Central memory CD8-positive, alpha-beta T cell (primary cell): ENCODE data around the gene PRMT1.
"Not testable (repeated sequence)": the region's sequence is repeated elsewhere in the genome, so short reads cannot be mapped to it uniquely, and the experiment has no call there.

Experiments used
- ATAC-seq: fragments of 150-1000 bp; cut with Tn5 transposase; replicated peaks from 2 replicates; pipeline ENCODE4 v1.10.0; 2022; ENCODE audit warnings: mild to moderate bottlenecking, moderate FRiP score, moderate number of reproducible peaks; ENCODE audit not compliant: poor library complexity, severe bottlenecking; ENCODE audit errors: extremely low read depth
- DNase-seq, 2 donors: peaks; one replicate each; pipeline ENCODE4 v3.0.0; 2021; ENCODE audit warnings: low spot score in 2 of 2
- H3K27ac Mint-ChIP-seq: one replicate; pipeline ENCODE4 v1.8.0; 2022; ENCODE audit warnings: low read depth, mild to moderate bottlenecking, moderate library complexity, mixed read lengths
- H3K27me3 Mint-ChIP-seq: one replicate; pipeline ENCODE4 v1.8.0; 2022; ENCODE audit warnings: mixed read lengths
- H3K36me3 Mint-ChIP-seq: one replicate; pipeline ENCODE4 v1.8.0; 2022; ENCODE audit warnings: mild to moderate bottlenecking, moderate library complexity, mixed read lengths; ENCODE audit not compliant: insufficient read depth
- H3K4me1 Mint-ChIP-seq: one replicate; pipeline ENCODE4 v1.8.0; 2022; ENCODE audit warnings: mixed read lengths
- H3K4me3 Mint-ChIP-seq: one replicate; pipeline ENCODE4 v1.8.0; 2022; ENCODE audit warnings: mild to moderate bottlenecking, moderate library complexity, mixed read lengths
- H3K9me3 Mint-ChIP-seq: one replicate; pipeline ENCODE4 v1.8.0; 2022; ENCODE audit warnings: mixed read lengths

The PRMT1 gene

GRCh38 chr19:49705919-49706318 is 28.8 kb downstream of the PRMT1 start:
- Mint-ChIP-seq H3K27ac (no peak overlapping the region), H3K27me3 (peaks cover 41% of the 10 kb centered on the region), H3K36me3 (no peaks in the 10 kb centered on the region), H3K4me1 (no peaks in the 10 kb centered on the region), H3K4me3 (no peak overlapping the region), H3K9me3 (no peaks in the 10 kb centered on the region)
- DNase-seq (no peak), ATAC-seq (no peak)

- DNase-seq: no peak
- no peaks in the 10 kb centered on the region for H3K36me3 Mint-ChIP-seq
- H3K27ac Mint-ChIP-seq: no peak overlapping the region
- ATAC-seq: no peak
- H3K9me3 Mint-ChIP-seq: no peaks in the 10 kb centered on the region
- no peak overlapping the region for H3K4me3 Mint-ChIP-seq
- peaks cover 36% of the 10 kb centered on the region for H3K27me3 Mint-ChIP-seq
- H3K4me1 Mint-ChIP-seq: no peaks in the 10 kb centered on the region
These were observed 33.4 kb downstream of the PRMT1 start for GRCh38 chr19:49710372-49710951.

- H3K4me3 Mint-ChIP-seq: no peak overlapping the region
- H3K36me3 Mint-ChIP-seq: no peaks in the 10 kb centered on the region
- ATAC-seq (no peak), DNase-seq (no peak)
- no peaks in the 10 kb centered on the region for H3K9me3 Mint-ChIP-seq
- peaks cover 30% of the 10 kb centered on the region for H3K27me3 Mint-ChIP-seq
- peaks cover 2% of the 10 kb centered on the region for H3K4me1 Mint-ChIP-seq
- H3K27ac Mint-ChIP-seq: no peak overlapping the region
These were observed 35.4 kb downstream of the PRMT1 start for GRCh38 chr19:49712397-49712859.

- Mint-ChIP-seq H3K27ac (peak overlapping the region; percentile 55), H3K9me3 (no peaks in the 10 kb centered on the region), H3K36me3 (peaks cover 2% of the 10 kb centered on the region), H3K4me3 (no peak overlapping the region), H3K4me1 (peaks cover 7% of the 10 kb centered on the region), H3K27me3 (peaks cover 28% of the 10 kb centered on the region)
- no peak for ATAC-seq
- no peak for DNase-seq
These were observed 36.3 kb downstream of the PRMT1 start for GRCh38 chr19:49713236-49713845.

GRCh38 chr19:49716154-49716553 is 39.1 kb downstream of the PRMT1 start:
- ATAC-seq (no peak), DNase-seq (no peak)
- Mint-ChIP-seq H3K4me1 (peaks cover 7% of the 10 kb centered on the region), H3K4me3 (no peak overlapping the region), H3K27me3 (peaks cover 7% of the 10 kb centered on the region), H3K9me3 (no peaks in the 10 kb centered on the region), H3K27ac (no peak overlapping the region), H3K36me3 (peaks cover 5% of the 10 kb centered on the region)

GRCh38 chr19:49718511-49718910 is 41.4 kb downstream of the PRMT1 start:
- peak overlapping the region; percentile 60 for H3K4me3 Mint-ChIP-seq

GRCh38 chr19:49718991-49719390 is 41.9 kb downstream of the PRMT1 start:
- no peak overlapping the region for H3K27ac Mint-ChIP-seq
- peaks cover 7% of the 10 kb centered on the region for H3K4me1 Mint-ChIP-seq
- H3K9me3 Mint-ChIP-seq: no peaks in the 10 kb centered on the region
- no peak for DNase-seq
- H3K36me3 Mint-ChIP-seq: peaks cover 6% of the 10 kb centered on the region
- H3K4me3 Mint-ChIP-seq: no peak overlapping the region
- no peaks in the 10 kb centered on the region for H3K27me3 Mint-ChIP-seq
- ATAC-seq: no peak

More at GRCh38 chr19:49718511-49718910, 41.4 kb downstream of the PRMT1 start:
- peak overlapping the region; percentile 41 for H3K27ac Mint-ChIP-seq
- peaks cover 6% of the 10 kb centered on the region for H3K36me3 Mint-ChIP-seq
- DNase-seq (no peak), ATAC-seq (no peak)
- no peaks in the 10 kb centered on the region for H3K9me3 Mint-ChIP-seq
- peaks cover 7% of the 10 kb centered on the region for H3K4me1 Mint-ChIP-seq
- H3K27me3 Mint-ChIP-seq: no peaks in the 10 kb centered on the region

GRCh38 chr19:49719420-49719819 is 42.3 kb downstream of the PRMT1 start:
- not testable (repeated sequence) for H3K4me1 Mint-ChIP-seq, DNase-seq, H3K4me3 Mint-ChIP-seq, ATAC-seq, H3K36me3 Mint-ChIP-seq, H3K27ac Mint-ChIP-seq, H3K9me3 Mint-ChIP-seq, H3K27me3 Mint-ChIP-seq

- no peak overlapping the region for H3K4me3 Mint-ChIP-seq
These were observed 50.4 kb downstream of the PRMT1 start for GRCh38 chr19:49727217-49728030.

GRCh38 chr19:49730166-49730565 is 53.1 kb downstream of the PRMT1 start:
- Mint-ChIP-seq H3K27me3 (no peaks in the 10 kb centered on the region), H3K4me1 (no peaks in the 10 kb centered on the region), H3K36me3 (peaks cover 4% of the 10 kb centered on the region), H3K4me3 (no peak overlapping the region), H3K27ac (no peak overlapping the region), H3K9me3 (no peaks in the 10 kb centered on the region)
- ATAC-seq: no peak
- DNase-seq: no peak

More at GRCh38 chr19:49727217-49728030, 50.4 kb downstream of the PRMT1 start:
- no peak overlapping the region for H3K27ac Mint-ChIP-seq
- DNase-seq: no peak
- no peak for ATAC-seq
- no peaks in the 10 kb centered on the region for H3K9me3 Mint-ChIP-seq
- H3K36me3 Mint-ChIP-seq: peaks cover 5% of the 10 kb centered on the region
- no peaks in the 10 kb centered on the region for H3K27me3 Mint-ChIP-seq
- no peaks in the 10 kb centered on the region for H3K4me1 Mint-ChIP-seq
